ENCODE data around the gene LCN12. TPM values are rescaled to one million over a fixed set of nuclear protein-coding genes. Genes with fewer than 3 reads are reported as not detected.

LCN12 gene
- total RNA-seq, 4 donors from 2014 or later: not detected

DNA sequence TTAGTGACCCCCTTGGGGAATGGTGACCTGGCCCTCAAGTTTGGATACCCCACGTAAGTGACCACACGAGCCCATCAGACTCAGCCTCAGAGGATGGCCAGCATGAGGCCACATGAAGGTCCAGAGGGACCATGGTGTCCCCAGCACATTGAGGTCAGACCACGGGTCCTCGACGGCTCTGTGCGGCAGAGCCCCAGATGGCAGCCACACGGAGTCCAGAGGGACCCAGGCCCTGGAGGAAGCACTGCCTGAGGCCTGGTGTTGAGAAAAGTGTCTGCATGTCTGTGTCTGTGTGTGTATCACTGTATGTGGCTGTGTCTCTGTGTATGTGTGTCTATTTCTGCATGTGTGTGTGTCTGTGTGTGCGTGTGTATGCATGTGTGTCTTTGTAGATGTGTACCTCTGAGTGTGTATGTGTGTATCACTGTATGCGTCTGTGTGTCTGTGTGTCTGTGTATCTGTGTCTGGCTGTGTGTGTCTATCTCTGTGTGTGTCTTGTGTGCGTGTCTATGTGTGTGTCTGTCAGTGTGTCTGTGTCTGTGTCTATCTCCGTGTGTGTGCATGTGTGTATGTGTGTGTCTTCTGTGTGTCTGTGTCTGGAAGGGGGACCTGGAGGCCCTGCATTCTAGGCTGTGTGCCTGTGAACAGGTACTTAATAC is 31.7 kb downstream of the LCN12 start:
- no peak for TF ChIP-seq CTCF (IDR thresholded peaks at IDR 0.05)
- TF ChIP-seq POLR2A (IDR thresholded peaks at IDR 0.05): no peak
- TF ChIP-seq POLR2AphosphoS5 (IDR thresholded peaks at IDR 0.05): no peak
- TF ChIP-seq EP300 (IDR thresholded peaks at IDR 0.05): no peak
- Histone ChIP-seq H3K4me3 (no peak overlapping the region), H3K36me3 (no peaks in the 10 kb centered on the region), H3K9me3 (no peaks in the 10 kb centered on the region), H3K27me3 (peaks cover 70% of the 10 kb centered on the region), H3K27ac (no peak overlapping the region), H3K4me1 (peaks cover 0 to 18% (median 0%) of the 10 kb centered on the region in 3 donors)
- no peak for ATAC-seq
- WGBS, 2 donors (ENCODE audit: low coverage in 1 of 2): 50 to 62% methylated on average over 2 to 3 of the region's 11 CpGs

GRCh38 chr9:136984464-136985026 is 32.5 kb downstream of the LCN12 start:
- no peak overlapping the region for H3K4me3 ChIP-seq
- H3K36me3 ChIP-seq: no peaks in the 10 kb centered on the region
- no peaks in the 10 kb centered on the region for H3K9me3 ChIP-seq
- H3K27ac ChIP-seq: no peak overlapping the region
- ATAC-seq: no peak
- no CpG with 5 or more reads among the region's 29 CpGs for WGBS, 2 donors (ENCODE audit: low coverage in 1 of 2)
- peaks cover 0 to 14% (median 0%) of the 10 kb centered on the region in 3 donors for H3K4me1 ChIP-seq
- peaks cover 65% of the 10 kb centered on the region for H3K27me3 ChIP-seq
- TF ChIP-seq POLR2AphosphoS5 (IDR thresholded peaks at IDR 0.05): no peak

- Histone ChIP-seq H3K4me3 (peak overlapping the region in 1 of 2 donors; percentile 3), H3K27ac (no peak overlapping the region), H3K9me3 (no peaks in the 10 kb centered on the region), H3K4me1 (peaks cover 0 to 14% (median 0%) of the 10 kb centered on the region in 3 donors), H3K27me3 (peaks cover 65% of the 10 kb centered on the region), H3K36me3 (no peaks in the 10 kb centered on the region)
- no peak for TF ChIP-seq POLR2AphosphoS5 (IDR thresholded peaks at IDR 0.05)
- TF ChIP-seq POLR2A (IDR thresholded peaks at IDR 0.05): no peak
- no peak for TF ChIP-seq CTCF (IDR thresholded peaks at IDR 0.05)
- no peak for TF ChIP-seq EP300 (IDR thresholded peaks at IDR 0.05)
- no CpG with 5 or more reads among the region's 48 CpGs for WGBS, 2 donors (ENCODE audit: low coverage in 1 of 2)
- no peak for ATAC-seq
These were observed 33.0 kb downstream of the LCN12 start for GRCh38 chr9:136985027-136985602.

GRCh38 chr9:136985853-136986252 is 33.8 kb downstream of the LCN12 start:
- TF ChIP-seq CTCF (IDR thresholded peaks at IDR 0.05) (no peak), POLR2AphosphoS5 (IDR thresholded peaks at IDR 0.05) (no peak), POLR2A (IDR thresholded peaks at IDR 0.05) (no peak), EP300 (IDR thresholded peaks at IDR 0.05) (no peak)
- Histone ChIP-seq H3K9me3 (no peaks in the 10 kb centered on the region), H3K4me3 (peak overlapping the region in 1 of 2 donors; percentile 3), H3K36me3 (no peaks in the 10 kb centered on the region), H3K27ac (no peak overlapping the region), H3K4me1 (peaks cover 0 to 14% (median 0%) of the 10 kb centered on the region in 3 donors), H3K27me3 (peaks cover 64% of the 10 kb centered on the region)
- no peak for ATAC-seq
- WGBS, 2 donors (ENCODE audit: low coverage in 1 of 2): no CpG with 5 or more reads among the region's 33 CpGs

DNA sequence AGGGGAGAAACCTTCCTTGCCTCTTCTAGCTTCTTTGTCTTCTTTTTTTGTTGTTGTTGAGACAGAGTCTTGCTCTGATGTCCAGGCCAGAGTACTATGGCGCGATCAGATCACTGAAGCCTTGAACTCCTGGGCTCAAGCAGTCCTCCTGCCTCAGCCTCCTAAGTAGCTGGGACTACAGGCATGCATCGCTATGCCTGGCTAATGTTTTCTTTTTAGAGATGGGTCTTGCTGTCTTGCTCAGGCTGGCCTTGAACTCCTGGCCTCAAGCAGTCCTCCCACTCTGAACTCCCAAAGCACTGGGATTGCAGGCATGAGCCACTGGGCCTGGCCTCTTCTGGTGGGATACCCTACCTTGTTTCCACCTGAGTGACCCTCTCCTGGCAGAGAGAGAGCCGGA is 36.8 kb downstream of the LCN12 start:
- H3K4me1 ChIP-seq: peaks cover 0 to 37% (median 10%) of the 10 kb centered on the region in 3 donors
- no peaks in the 10 kb centered on the region for H3K9me3 ChIP-seq
- no peak overlapping the region for H3K4me3 ChIP-seq
- H3K27me3 ChIP-seq: peaks cover 43% of the 10 kb centered on the region
- no peak for ATAC-seq
- H3K27ac ChIP-seq: no peak overlapping the region
- peaks cover 0 to 7% of the 10 kb centered on the region in 2 donors for H3K36me3 ChIP-seq
- 91 to 100% methylated on average over 3 to 4 of the region's 4 CpGs for WGBS, 2 donors (ENCODE audit: low coverage in 1 of 2)
- TF ChIP-seq CTCF (IDR thresholded peaks at IDR 0.05) (no peak), POLR2A (IDR thresholded peaks at IDR 0.05) (no peak), POLR2AphosphoS5 (IDR thresholded peaks at IDR 0.05) (no peak), EP300 (IDR thresholded peaks at IDR 0.05) (no peak)

Data from gastroesophageal sphincter (tissue), 4 donors.